Naive thymus-derived CD4-positive, alpha-beta T cell (primary cell): ENCODE measurements around the gene PRKCA. TPM values are rescaled to one million over a fixed set of nuclear protein-coding genes. Genes with fewer than 3 reads are reported as not detected.

ENCODE experiments used
- ATAC-seq: fragments of 150-1000 bp; cut with Tn5 transposase; 2 replicates; pipeline ENCODE4 v1.10.0; 2021; ENCODE audit warnings: mild to moderate bottlenecking, moderate library complexity
- CTCF ChIA-PET: fragments of 350-600 bp; sonication (Branson Sonifier 250); formaldehyde crosslinking; loops from one replicate; lab custom pipeline; 2021; ENCODE audit warnings: antibody characterized with exemption; lab: Charles Lee
- POLR2A ChIA-PET: fragments of 350-600 bp; sonication (Branson Sonifier 250); formaldehyde crosslinking; loops from one replicate; lab custom pipeline; 2021; ENCODE audit warnings: antibody characterized with exemption, inconsistent platforms; lab: Charles Lee
- DNase-seq, 9 donors: peaks; one replicate each; pipeline versions ENCODE4 v3.0.0 to v3.0.0-alpha.2; 2020 to 2022; ENCODE audit warnings: mixed read lengths in 1 of 9
- H3K27ac ChIP-seq: one replicate; pipeline ENCODE4 v1.7.0; 2013; ENCODE audit warnings: mild to moderate bottlenecking, low read depth, low read length, moderate library complexity
- H3K27me3 ChIP-seq, 2 donors: one replicate each; pipeline ENCODE4 v1.7.0; 2013; ENCODE audit warnings: low read length in 2 of 2, mild to moderate bottlenecking in 2 of 2, moderate library complexity in 2 of 2; ENCODE audit not compliant: control insufficient read depth in 2 of 2, insufficient read depth in 2 of 2
- H3K36me3 ChIP-seq, 3 experiments: 1 replicate in 2 of 3; 2 replicates in 1 of 3; pipeline ENCODE4 v1.7.0; 2013; ENCODE audit warnings: low read length in 3 of 3, mild to moderate bottlenecking in 3 of 3, moderate library complexity in 1 of 3; ENCODE audit not compliant: insufficient read depth in 3 of 3, control insufficient read depth in 2 of 3
- H3K4me1 ChIP-seq, 2 donors: one replicate each; pipeline ENCODE4 v1.7.0; 2013; ENCODE audit warnings: low read length in 2 of 2, mild to moderate bottlenecking in 2 of 2, moderate library complexity in 1 of 2; ENCODE audit not compliant: control insufficient read depth in 2 of 2, insufficient read depth in 2 of 2
- H3K4me3 ChIP-seq: 2 replicates; pipeline ENCODE4 v1.7.0; 2013; ENCODE audit warnings: mild to moderate bottlenecking, low read length
- H3K9me3 ChIP-seq, 3 experiments: 1 replicate in 2 of 3; 2 replicates in 1 of 3; pipeline ENCODE4 v1.7.0; 2013; ENCODE audit warnings: low read length in 3 of 3; ENCODE audit not compliant: control insufficient read depth in 2 of 3
- H3K27ac Mint-ChIP-seq, 9 donors: one replicate each; pipeline ENCODE4 v1.8.0; 2020 to 2022; ENCODE audit warnings: mixed read lengths in 9 of 9, mild to moderate bottlenecking in 8 of 9, moderate library complexity in 5 of 9, inconsistent platforms in 2 of 9
- H3K27me3 Mint-ChIP-seq, 5 donors: one replicate each; pipeline ENCODE4 v1.8.0; 2021 to 2022; ENCODE audit warnings: mixed read lengths in 5 of 5, mild to moderate bottlenecking in 1 of 5
- H3K36me3 Mint-ChIP-seq, 5 donors: one replicate each; pipeline ENCODE4 v1.8.0; 2020 to 2022; ENCODE audit warnings: mixed read lengths in 5 of 5, mild to moderate bottlenecking in 3 of 5, inconsistent platforms in 1 of 5
- H3K4me1 Mint-ChIP-seq, 7 donors: one replicate each; pipeline ENCODE4 v1.8.0; 2020 to 2022; ENCODE audit warnings: mixed read lengths in 7 of 7, mild to moderate bottlenecking in 3 of 7, inconsistent platforms in 1 of 7
- H3K4me3 Mint-ChIP-seq, 10 donors: one replicate each; pipeline ENCODE4 v1.8.0; 2020 to 2022; ENCODE audit warnings: mild to moderate bottlenecking in 10 of 10, mixed read lengths in 10 of 10, moderate library complexity in 6 of 10, inconsistent platforms in 2 of 10
- H3K9me3 Mint-ChIP-seq, 11 donors: one replicate each; pipeline ENCODE4 v1.8.0; 2020 to 2022; ENCODE audit warnings: mixed read lengths in 11 of 11, mild to moderate bottlenecking in 4 of 11, inconsistent platforms in 1 of 11, moderate library complexity in 1 of 11
- intact Hi-C, 2 donors: fragments of 100-400 bp; cut with micrococcal nuclease; formaldehyde crosslinking; loops; one replicate each; pipeline ENCODE4 v1.15.1; 2023
- polyA plus RNA-seq, 2 donors: library from polyadenylated mRNA; unstranded; fragments of 300-500 nt; fragmentation: Illumina TruSeq; gene quantifications; one replicate each; pipeline ENCODE4 v1.2.3, GENCODE V29; 2021
- total RNA-seq, 6 experiments: library from RNA in 5 of 6; stranded (reverse) in 5 of 6; gene quantifications; 1 replicate in 5 of 6; 2 replicates in 1 of 6; pipeline ENCODE4 v1.2.3 and lab custom pipeline; 2021 to 2026

The PRKCA gene
- total and polyA plus RNA-seq, 7 experiments from 2014 or later = 4.1 to 186 (median 122) TPM

DNA sequence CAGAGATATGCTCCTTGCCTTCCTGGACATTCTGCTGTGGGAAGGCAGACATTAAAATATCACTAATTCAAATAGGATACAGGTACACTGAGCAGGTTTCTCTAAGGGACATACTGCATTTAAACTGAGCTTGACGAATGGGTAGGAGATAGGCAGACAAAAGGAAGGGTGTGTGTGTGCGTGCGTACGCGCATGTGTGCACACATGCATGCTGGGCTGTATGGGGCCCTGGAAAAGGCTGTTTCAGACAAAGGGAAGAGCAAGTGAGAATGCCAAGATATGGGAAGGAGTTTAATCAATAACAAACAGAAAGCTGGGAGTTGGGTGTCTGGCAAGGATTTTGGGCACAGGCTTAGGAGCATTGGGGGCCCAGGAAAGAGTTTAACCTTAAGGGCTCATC lies 196.2 kb downstream of the PRKCA start:
- Histone ChIP-seq H3K4me1 (peaks cover 0 to 13% of the 10 kb centered on the region in 2 donors), H3K36me3 (peaks cover 0 to 17% (median 0%) of the 10 kb centered on the region in 3 experiments), H3K9me3 (no peaks in the 10 kb centered on the region), H3K27ac (no peak overlapping the region), H3K27me3 (no peaks in the 10 kb centered on the region), H3K4me3 (no peak overlapping the region)
- DNase-seq (no peak), ATAC-seq (no peak)
- peaks cover 12 to 45% (median 20%) of the 10 kb centered on the region in 5 donors for H3K36me3 Mint-ChIP-seq
- intact Hi-C loops = no loop called here
- H3K27ac Mint-ChIP-seq = peak overlapping the region in 4 of 9 donors; percentile 23 to 73 (median 35)
- H3K4me3 Mint-ChIP-seq = no peak overlapping the region
- ChIA-PET POLR2A (no interaction called here), CTCF (no interaction called here)
- H3K27me3 Mint-ChIP-seq = no peaks in the 10 kb centered on the region
- no peaks in the 10 kb centered on the region for H3K9me3 Mint-ChIP-seq
- H3K4me1 Mint-ChIP-seq = peaks cover 32 to 87% (median 68%) of the 10 kb centered on the region in 7 donors

DNA sequence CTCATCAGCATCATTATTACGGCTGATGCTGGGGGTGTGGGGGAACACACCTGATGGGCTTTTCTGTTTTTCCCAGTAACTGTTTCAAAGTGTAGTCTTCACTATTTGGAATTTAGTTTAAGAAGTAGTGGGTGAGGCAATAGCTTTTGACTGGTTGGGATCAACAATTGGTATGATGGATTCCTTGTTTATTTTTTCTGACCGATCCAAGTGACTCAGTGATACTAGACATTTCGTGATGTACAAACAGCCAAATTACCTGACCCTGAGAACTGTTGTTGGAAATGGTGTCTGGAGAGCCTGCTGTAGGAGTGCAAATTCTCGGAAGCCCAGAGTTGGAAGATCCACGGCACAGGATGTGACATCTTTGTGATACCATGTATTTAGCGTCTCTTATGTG lies 204.2 kb downstream of the PRKCA start:
- no peaks in the 10 kb centered on the region for H3K9me3 Mint-ChIP-seq
- no peaks in the 10 kb centered on the region for H3K36me3 ChIP-seq
- intact Hi-C loops = loop anchor here (5.0 kb wide), 2 partner anchors 36 to 39 kb away; no protein-coding TSS in a partner anchor
- no peak for DNase-seq
- H3K27me3 ChIP-seq = no peaks in the 10 kb centered on the region
- H3K4me1 Mint-ChIP-seq = peaks cover 27 to 88% (median 75%) of the 10 kb centered on the region in 7 donors
- peaks cover 4 to 24% (median 13%) of the 10 kb centered on the region in 5 donors for H3K36me3 Mint-ChIP-seq
- H3K27me3 Mint-ChIP-seq = no peaks in the 10 kb centered on the region
- peak overlapping the region in 6 of 9 donors; percentile 2 to 97 (median 41) for H3K27ac Mint-ChIP-seq
- H3K9me3 ChIP-seq = no peaks in the 10 kb centered on the region
- H3K4me3 Mint-ChIP-seq = peak overlapping the region in 1 of 10 donors; percentile 28
- no peak overlapping the region for H3K27ac ChIP-seq
- POLR2A ChIA-PET = no interaction called here
- CTCF ChIA-PET = no interaction called here
- H3K4me3 ChIP-seq = no peak overlapping the region
- ATAC-seq = no peak
- peaks cover 6 to 26% of the 10 kb centered on the region in 2 donors for H3K4me1 ChIP-seq

DNA sequence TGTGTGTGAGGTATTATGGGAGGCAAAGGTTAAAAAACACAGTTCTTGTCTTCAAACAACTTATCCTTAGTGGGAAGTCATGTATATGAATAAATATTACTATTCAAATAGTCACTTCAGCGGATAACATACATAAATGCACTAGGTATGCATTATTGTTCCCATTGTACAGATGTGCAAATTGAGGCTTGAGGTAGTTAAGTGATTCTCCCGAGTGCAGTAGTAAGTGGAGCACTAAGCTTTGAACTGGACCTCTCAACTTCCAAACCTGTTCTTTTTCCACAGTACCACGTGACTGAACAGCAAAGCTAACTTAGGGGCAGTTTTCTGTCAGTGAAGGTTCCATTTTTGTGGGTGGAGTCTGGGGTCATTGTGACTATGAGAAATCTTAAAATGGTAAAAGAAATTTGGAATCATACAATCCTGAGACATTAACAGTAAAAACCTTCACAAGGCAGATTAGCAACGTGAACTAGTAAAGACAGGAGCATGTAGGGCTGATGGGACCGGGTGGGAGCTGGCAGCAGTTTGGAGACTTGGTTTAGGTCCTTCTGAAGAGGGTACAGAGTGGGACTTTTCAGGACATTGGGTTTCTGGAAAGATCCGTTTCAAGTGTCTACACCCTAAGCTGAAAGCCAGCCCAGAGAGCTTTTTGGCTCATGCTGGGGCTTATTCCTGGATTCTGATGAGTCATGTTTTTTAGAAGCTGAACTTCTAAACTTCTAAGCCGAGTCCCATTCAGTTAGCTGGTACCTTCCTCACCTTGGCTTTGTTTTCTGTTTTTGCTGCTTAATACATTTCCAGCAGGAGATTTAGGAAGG lies 204.9 kb downstream of the PRKCA start:
- intact Hi-C loops = loop anchor here (5.0 kb wide), 2 partner anchors 35 to 40 kb away; no protein-coding TSS in a partner anchor

DNA sequence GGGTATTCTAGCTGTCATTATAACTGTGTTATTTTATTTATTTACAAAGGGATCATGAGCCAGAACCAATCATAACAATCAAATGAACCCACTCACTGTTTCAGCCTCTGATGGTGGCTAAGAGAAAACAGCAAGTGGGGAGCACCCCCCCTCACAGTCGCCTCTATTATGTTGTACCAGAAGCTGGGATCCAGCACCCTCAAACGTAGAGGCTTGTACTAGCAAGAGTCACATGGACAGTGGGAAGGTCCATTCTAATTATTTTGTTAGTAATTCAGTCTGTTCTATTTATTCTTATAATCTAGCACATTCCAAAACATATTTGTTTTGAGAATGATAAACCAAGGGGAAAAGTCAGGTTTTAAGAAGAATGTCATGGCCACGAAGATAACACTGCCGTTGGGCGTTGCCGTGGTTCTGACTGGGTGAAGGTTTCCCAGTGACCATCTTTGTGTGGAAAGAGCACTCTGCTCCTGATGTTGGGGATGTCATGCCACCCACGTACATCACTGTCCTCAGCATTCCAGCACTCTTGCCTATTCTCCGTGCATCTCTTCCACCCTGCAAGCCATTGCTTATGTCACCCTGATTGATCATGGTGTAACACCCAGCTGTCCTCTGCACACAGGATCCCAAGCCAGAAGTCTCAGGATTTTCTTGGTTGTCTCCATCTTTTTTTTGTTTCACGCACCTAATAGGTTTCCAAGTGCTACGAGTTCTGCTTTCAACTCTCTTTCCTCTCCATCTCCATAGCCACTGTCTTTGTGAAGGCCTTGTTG lies 205.8 kb downstream of the PRKCA start:
- no peaks in the 10 kb centered on the region for H3K27me3 ChIP-seq
- ATAC-seq (no peak), DNase-seq (no peak)
- no peaks in the 10 kb centered on the region for H3K36me3 ChIP-seq
- H3K4me1 Mint-ChIP-seq = peaks cover 32 to 92% (median 79%) of the 10 kb centered on the region in 7 donors
- POLR2A ChIA-PET = no interaction called here
- peaks cover 6 to 26% of the 10 kb centered on the region in 2 donors for H3K4me1 ChIP-seq
- no peaks in the 10 kb centered on the region for H3K27me3 Mint-ChIP-seq
- peaks cover 4 to 31% (median 18%) of the 10 kb centered on the region in 5 donors for H3K36me3 Mint-ChIP-seq
- H3K4me3 Mint-ChIP-seq = peak overlapping the region in 9 of 10 donors; percentile 1 to 55 (median 28)
- peak overlapping the region in 7 of 9 donors; percentile 7 to 97 (median 83) for H3K27ac Mint-ChIP-seq
- no peak overlapping the region for H3K4me3 ChIP-seq
- intact Hi-C loops = loop anchor here (5.0 kb wide), 2 partner anchors 34 to 41 kb away; no protein-coding TSS in a partner anchor
- no peaks in the 10 kb centered on the region for H3K9me3 Mint-ChIP-seq
- CTCF ChIA-PET = no interaction called here
- no peak overlapping the region for H3K27ac ChIP-seq
- no peaks in the 10 kb centered on the region for H3K9me3 ChIP-seq

More for the DNA sequence above, 204.9 kb downstream of the PRKCA start:
- ATAC-seq = no peak
- H3K4me3 Mint-ChIP-seq = peak overlapping the region in 7 of 10 donors; percentile 10 to 55 (median 28)
- no peaks in the 10 kb centered on the region for H3K36me3 ChIP-seq
- POLR2A ChIA-PET = no interaction called here
- H3K36me3 Mint-ChIP-seq = peaks cover 4 to 29% (median 13%) of the 10 kb centered on the region in 5 donors
- peak overlapping the region in 7 of 9 donors; percentile 32 to 97 (median 70) for H3K27ac Mint-ChIP-seq
- H3K27me3 ChIP-seq = no peaks in the 10 kb centered on the region
- H3K9me3 ChIP-seq = no peaks in the 10 kb centered on the region
- peaks cover 28 to 89% (median 73%) of the 10 kb centered on the region in 7 donors for H3K4me1 Mint-ChIP-seq
- H3K27ac ChIP-seq = no peak overlapping the region
- CTCF ChIA-PET = interaction anchor here (0.7 kb wide), 1 partner anchor 9 kb away, joined by 3 read pairs; no protein-coding TSS in a partner anchor
- H3K9me3 Mint-ChIP-seq = no peaks in the 10 kb centered on the region
- DNase-seq = no peak
- H3K27me3 Mint-ChIP-seq = no peaks in the 10 kb centered on the region
- peaks cover 6 to 26% of the 10 kb centered on the region in 2 donors for H3K4me1 ChIP-seq
- H3K4me3 ChIP-seq = no peak overlapping the region

DNA sequence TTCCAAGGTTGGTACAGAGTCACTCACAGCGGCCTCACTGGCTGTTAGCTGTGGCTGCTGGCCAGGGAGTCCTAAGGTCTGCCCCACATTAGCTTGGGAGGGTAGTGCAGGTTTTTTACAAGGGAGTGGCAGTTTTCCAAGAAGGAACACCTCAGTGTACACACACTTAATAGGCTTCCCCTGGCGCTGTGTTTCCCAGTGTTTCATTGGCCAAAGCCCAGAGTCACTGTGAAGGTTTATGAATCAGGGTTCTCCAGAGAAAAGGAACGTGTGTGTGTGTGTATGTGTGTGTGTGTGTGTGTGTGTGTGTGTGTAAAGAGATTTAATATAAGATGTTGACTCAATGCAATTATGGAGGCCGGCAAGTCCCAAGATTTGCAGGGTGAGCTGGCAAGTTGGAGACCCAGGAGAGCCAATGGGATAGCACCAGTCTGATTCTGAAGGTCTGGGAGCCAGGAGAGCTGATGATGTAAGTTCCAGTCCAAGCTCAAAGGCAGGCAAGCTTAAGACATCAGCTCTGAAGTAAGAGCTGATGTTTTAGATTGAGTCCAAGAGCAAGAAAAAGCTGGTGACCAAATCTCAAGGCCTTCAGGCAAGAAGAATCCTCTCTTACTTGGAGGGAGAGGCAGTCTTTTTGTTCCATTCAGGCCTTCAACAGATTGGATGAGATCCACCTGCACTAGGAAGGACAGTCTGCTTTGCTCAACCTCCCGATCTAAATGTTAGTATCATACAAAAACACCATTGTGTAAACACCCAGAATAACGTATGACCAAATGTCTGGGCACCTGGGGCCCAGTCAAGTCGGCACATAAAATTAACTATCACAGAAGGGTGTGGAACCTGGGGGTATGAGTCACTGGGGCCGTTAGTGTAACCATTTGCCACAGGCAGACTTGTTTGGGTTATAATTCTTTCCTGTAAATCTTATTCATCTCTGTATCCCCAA lies 206.8 kb downstream of the PRKCA start:
- Mint-ChIP-seq H3K27ac (peak overlapping the region; percentile 7 to 97 (median 62)), H3K27me3 (no peaks in the 10 kb centered on the region), H3K36me3 (peaks cover 4 to 34% (median 21%) of the 10 kb centered on the region in 5 donors), H3K4me1 (peaks cover 32 to 88% (median 76%) of the 10 kb centered on the region in 7 donors), H3K9me3 (no peaks in the 10 kb centered on the region), H3K4me3 (peak overlapping the region in 8 of 10 donors; percentile 1 to 52 (median 22))
- ChIA-PET POLR2A (interaction anchor here (0.6 kb wide), 1 partner anchor 9 kb away, joined by 5 read pairs; no protein-coding TSS in a partner anchor), CTCF (no interaction called here)
- intact Hi-C loops = loop anchor here (5.0 kb wide), 2 partner anchors 33 to 42 kb away; no protein-coding TSS in a partner anchor
- Histone ChIP-seq H3K4me1 (peaks cover 6 to 26% of the 10 kb centered on the region in 2 donors), H3K9me3 (no peaks in the 10 kb centered on the region), H3K36me3 (peaks cover 0 to 2% (median 0%) of the 10 kb centered on the region in 3 experiments), H3K27me3 (no peaks in the 10 kb centered on the region), H3K27ac (no peak overlapping the region), H3K4me3 (no peak overlapping the region)
- DNase-seq = peak in 1 of 9 donors; percentile 54
- no peak for ATAC-seq
